Glutamatergic neuron (in vitro differentiated cells): Measurements from ENCODE around the gene MRPL51. TPM values are rescaled to one million over a fixed set of nuclear protein-coding genes. Genes with fewer than 3 reads are reported as not detected.

Experiments
- DNase-seq: peaks from one replicate; pipeline ENCODE4 v3.0.0; 2022
- H3K27ac Mint-ChIP-seq: one replicate; pipeline ENCODE4 v1.8.0; 2020; ENCODE audit warnings: mild to moderate bottlenecking, mixed read lengths, inconsistent platforms; ENCODE audit not compliant: unreplicated experiment
- H3K27me3 Mint-ChIP-seq: one replicate; pipeline ENCODE4 v1.8.0; 2020; ENCODE audit warnings: mild to moderate bottlenecking, moderate library complexity, mixed read lengths, inconsistent platforms; ENCODE audit not compliant: unreplicated experiment
- H3K36me3 Mint-ChIP-seq: one replicate; pipeline ENCODE4 v1.8.0; 2020; ENCODE audit warnings: mild to moderate bottlenecking, mixed read lengths, inconsistent platforms; ENCODE audit not compliant: unreplicated experiment
- H3K4me1 Mint-ChIP-seq: one replicate; pipeline ENCODE4 v1.8.0; 2020; ENCODE audit warnings: mild to moderate bottlenecking, low read depth, mixed read lengths, inconsistent platforms; ENCODE audit not compliant: unreplicated experiment
- H3K4me3 Mint-ChIP-seq: one replicate; pipeline ENCODE4 v1.8.0; 2020; ENCODE audit warnings: mild to moderate bottlenecking, mixed read lengths, inconsistent platforms; ENCODE audit not compliant: unreplicated experiment
- H3K9me3 Mint-ChIP-seq: one replicate; pipeline ENCODE4 v1.8.0; 2020; ENCODE audit warnings: mild to moderate bottlenecking, moderate library complexity, mixed read lengths, inconsistent platforms; ENCODE audit not compliant: unreplicated experiment
- total RNA-seq: library from RNA; stranded (reverse); fragmentation: NEBNext Ultra II Directional; extraction: Animal tissue kit (Norgen Biotek cat#: 25700); gene quantifications from one replicate; pipeline ENCODE4 v1.2.1, GENCODE V29; 2021; ENCODE audit not compliant: unreplicated experiment
- TF ChIP-seq, protein P1 (sequence below): fragments of 200-600 bp; sonication (generic); IDR thresholded peaks from one replicate; pipeline ENCODE4 v1.5.0; 2021; ENCODE audit not compliant: partially characterized antibody, unreplicated experiment

The MRPL51 gene
- total RNA-seq, 1 donor from 2014 or later = 138 TPM

DNA sequence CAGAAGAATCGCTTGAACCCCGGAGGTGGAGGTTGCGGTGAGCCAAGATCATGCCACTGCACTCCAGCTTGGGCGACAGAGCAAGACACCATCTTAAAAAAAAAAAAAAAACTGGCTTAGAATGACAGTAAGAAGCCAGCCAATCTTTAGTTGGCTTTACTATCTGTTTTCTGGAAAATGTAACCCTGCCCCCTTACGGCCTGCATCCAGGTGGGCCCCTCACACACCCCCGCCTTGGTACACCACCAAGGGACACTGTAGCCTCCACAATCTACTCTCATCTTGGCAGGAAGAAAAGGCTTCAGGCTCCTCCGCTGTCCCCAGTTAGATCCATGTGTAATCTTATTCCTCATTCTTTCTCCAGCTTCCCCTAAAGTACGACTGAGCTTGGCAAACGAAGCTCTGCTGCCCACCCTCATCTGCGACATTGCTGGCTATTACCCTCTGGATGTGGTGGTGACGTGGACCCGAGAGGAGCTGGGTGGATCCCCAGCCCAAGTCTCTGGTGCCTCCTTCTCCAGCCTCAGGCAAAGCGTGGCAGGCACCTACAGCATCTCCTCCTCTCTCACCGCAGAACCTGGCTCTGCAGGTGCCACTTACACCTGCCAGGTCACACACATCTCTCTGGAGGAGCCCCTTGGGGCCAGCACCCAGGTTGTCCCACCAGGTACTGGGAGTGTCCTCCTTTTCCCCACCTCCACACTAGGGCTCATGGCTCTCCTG is 34.6 kb downstream of the MRPL51 start:
- H3K27me3 Mint-ChIP-seq = peaks cover 2% of the 10 kb centered on the region

DNA sequence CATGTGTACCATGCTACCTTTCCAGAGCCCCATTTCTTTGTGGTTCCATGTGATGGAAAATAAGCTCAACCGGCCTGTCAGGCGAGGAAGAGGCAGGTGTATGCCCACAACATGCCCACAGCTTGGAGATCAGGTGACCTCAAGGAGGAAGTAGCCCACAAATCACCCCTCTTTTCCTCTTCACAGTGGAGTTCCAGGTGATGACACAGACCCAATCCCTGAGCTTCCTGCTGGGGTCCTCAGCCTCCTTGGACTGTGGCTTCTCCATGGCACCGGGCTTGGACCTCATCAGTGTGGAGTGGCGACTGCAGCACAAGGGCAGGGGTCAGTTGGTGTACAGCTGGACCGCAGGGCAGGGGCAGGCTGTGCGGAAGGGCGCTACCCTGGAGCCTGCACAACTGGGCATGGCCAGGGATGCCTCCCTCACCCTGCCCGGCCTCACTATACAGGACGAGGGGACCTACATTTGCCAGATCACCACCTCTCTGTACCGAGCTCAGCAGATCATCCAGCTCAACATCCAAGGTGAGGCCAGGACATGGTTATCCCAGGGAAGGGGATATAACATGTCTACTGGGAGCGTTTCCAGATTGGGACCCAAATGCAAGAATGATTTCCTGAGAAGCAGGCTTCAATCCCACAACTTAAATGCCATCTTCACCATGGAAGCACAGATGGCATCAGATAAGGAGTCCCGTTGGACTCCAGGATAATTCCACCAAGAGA is 35.7 kb downstream of the MRPL51 start:
- no peak for DNase-seq
- TF ChIP-seq, protein P1, sequence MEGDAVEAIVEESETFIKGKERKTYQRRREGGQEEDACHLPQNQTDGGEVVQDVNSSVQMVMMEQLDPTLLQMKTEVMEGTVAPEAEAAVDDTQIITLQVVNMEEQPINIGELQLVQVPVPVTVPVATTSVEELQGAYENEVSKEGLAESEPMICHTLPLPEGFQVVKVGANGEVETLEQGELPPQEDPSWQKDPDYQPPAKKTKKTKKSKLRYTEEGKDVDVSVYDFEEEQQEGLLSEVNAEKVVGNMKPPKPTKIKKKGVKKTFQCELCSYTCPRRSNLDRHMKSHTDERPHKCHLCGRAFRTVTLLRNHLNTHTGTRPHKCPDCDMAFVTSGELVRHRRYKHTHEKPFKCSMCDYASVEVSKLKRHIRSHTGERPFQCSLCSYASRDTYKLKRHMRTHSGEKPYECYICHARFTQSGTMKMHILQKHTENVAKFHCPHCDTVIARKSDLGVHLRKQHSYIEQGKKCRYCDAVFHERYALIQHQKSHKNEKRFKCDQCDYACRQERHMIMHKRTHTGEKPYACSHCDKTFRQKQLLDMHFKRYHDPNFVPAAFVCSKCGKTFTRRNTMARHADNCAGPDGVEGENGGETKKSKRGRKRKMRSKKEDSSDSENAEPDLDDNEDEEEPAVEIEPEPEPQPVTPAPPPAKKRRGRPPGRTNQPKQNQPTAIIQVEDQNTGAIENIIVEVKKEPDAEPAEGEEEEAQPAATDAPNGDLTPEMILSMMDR = no peak
- Mint-ChIP-seq H3K4me1 (peaks cover 2% of the 10 kb centered on the region), H3K27me3 (peaks cover 2% of the 10 kb centered on the region), H3K4me3 (no peak overlapping the region), H3K36me3 (no peaks in the 10 kb centered on the region), H3K27ac (no peak overlapping the region), H3K9me3 (peaks cover 4% of the 10 kb centered on the region)

More for the DNA sequence above, 34.6 kb downstream of the MRPL51 start:
- peaks cover 3% of the 10 kb centered on the region for H3K36me3 Mint-ChIP-seq
- no peak overlapping the region for H3K27ac Mint-ChIP-seq
- DNase-seq = no peak
- TF ChIP-seq, protein P1 = no peak
- H3K4me1 Mint-ChIP-seq = peaks cover 2% of the 10 kb centered on the region
- H3K4me3 Mint-ChIP-seq = no peak overlapping the region
- peaks cover 2% of the 10 kb centered on the region for H3K9me3 Mint-ChIP-seq

DNA sequence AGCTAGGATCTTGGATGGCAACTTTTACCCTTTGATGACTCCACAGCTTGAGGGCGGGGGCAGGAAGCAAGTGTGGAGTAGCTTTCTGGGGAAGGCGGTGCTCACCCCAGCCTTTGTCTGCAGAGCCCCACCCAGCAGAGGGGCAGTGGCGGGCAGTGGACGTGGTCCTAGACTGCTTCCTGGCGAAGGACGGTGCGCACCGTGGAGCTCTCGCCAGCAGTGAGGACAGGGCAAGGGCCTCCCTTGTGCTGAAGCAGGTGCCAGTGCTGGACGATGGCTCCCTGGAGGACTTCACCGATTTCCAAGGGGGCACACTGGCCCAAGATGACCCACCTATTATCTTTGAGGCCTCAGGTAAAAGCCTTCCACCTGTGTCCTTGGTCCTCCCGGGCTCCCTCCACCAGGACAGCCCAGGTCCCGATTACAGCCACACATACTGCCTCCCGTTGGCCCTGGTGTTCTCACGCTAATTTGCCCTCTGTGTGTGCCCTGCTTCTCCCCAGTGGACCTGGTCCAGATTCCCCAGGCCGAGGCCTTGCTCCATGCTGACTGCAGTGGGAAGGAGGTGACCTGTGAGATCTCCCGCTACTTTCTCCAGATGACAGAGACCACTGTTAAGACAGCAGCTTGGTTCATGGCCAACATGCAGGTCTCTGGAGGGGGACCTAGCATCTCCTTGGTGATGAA is 40.0 kb downstream of the MRPL51 start:
- peaks cover 13% of the 10 kb centered on the region for H3K9me3 Mint-ChIP-seq
- TF ChIP-seq, protein P1 = no peak
- H3K4me3 Mint-ChIP-seq = no peak overlapping the region
- no peak for DNase-seq
- H3K36me3 Mint-ChIP-seq = no peaks in the 10 kb centered on the region
- H3K4me1 Mint-ChIP-seq = peaks cover 18% of the 10 kb centered on the region
- no peak overlapping the region for H3K27ac Mint-ChIP-seq
- H3K27me3 Mint-ChIP-seq = peaks cover 7% of the 10 kb centered on the region

DNA sequence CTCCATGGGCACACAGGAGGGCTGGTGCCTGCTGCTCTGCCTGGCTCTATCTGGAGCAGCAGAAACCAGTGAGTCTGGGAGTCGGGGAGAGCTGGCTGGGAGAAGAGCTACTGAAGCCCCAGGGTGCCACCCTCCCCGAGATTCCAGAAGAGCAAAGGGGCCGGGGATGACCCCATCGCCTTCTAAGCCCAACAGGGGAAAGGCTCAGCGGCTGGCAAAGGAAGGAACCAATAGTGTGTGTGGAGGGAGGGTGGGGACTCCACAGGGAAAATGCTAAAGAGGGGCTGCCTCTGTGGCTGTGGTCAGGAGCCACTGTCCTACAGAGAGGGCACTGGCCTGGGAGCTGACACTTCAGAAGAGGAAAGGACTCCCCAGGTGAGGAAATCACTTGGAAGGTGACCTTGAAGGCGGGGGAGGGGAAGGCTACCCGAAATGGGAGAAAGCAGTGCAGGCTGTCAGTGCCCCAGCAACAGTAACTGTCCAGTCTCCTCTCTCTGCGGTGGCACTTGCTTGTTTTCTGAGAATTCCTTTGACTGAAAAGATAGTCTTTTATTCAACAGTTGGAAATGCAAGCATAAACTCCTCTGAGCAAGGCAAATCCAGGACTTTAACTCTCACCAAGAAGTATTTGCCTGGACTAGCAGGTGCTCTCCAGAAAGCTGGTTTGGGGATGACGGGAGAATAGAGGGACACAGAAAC is 40.7 kb downstream of the MRPL51 start:
- Mint-ChIP-seq H3K36me3 (no peaks in the 10 kb centered on the region), H3K4me3 (no peak overlapping the region), H3K9me3 (peaks cover 13% of the 10 kb centered on the region), H3K4me1 (peaks cover 18% of the 10 kb centered on the region), H3K27me3 (peaks cover 7% of the 10 kb centered on the region), H3K27ac (peak overlapping the region; percentile 97)
- TF ChIP-seq, protein P1 = no peak
- no peak for DNase-seq
